OCI-LY7 (cell line): ENCODE measurements around the gene AHSA1.

ENCODE experiments used
- EZH2phosphoT487 ChIP-seq: fragments of 200-600 bp; sonication (generic); IDR thresholded peaks from 2 replicates; pipeline ENCODE4 v1.6.1; 2018; ENCODE audit warnings: low read depth, borderline replicate concordance, mild to moderate bottlenecking, mixed run types, antibody characterized with exemption, low read length, moderate library complexity, mixed read lengths
- TF ChIP-seq, protein P1 (sequence below): fragments of 200-600 bp; sonication (generic); conservative IDR thresholded peaks from 2 replicates; pipeline ENCODE4 v1.5.1; 2014; ENCODE audit warnings: mild to moderate bottlenecking, antibody characterized with exemption, low read length, moderate library complexity, mixed read lengths

DNA sequence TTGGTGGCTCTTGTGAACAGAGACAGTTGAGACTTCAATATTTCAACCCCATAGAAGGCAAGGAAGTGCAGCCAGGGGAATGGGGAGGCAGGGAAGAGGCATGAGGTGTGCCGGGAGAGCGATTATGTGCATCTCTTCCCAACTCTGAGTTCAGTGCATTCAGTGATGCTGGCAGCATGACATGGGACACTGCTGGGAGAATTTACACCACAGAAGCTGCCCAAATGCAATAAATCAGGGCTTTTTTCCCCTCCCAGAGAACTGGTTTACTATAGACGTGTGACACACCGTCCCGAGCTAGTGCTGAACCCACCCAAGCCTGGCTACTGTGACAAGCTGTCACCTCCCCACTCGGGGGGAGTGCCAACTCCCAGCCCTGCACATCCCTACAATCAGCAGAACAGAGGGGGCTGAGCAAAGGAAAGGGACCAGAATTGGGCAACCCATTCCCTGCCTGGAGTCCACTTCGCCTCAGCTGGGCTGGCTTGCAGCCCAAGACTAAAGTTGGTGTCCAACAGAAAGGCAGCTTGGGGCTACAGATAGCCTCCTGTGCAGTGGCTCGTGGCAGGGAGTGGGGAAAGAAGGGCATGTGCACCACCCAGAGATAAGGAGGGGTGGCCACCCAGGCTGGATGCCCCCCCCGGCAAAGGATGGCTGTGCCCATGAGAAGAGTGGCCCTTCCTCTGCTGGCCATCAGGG, 16.7 kb downstream of the AHSA1 start:
- TF ChIP-seq EZH2phosphoT487: no peak
- TF ChIP-seq, protein P1, sequence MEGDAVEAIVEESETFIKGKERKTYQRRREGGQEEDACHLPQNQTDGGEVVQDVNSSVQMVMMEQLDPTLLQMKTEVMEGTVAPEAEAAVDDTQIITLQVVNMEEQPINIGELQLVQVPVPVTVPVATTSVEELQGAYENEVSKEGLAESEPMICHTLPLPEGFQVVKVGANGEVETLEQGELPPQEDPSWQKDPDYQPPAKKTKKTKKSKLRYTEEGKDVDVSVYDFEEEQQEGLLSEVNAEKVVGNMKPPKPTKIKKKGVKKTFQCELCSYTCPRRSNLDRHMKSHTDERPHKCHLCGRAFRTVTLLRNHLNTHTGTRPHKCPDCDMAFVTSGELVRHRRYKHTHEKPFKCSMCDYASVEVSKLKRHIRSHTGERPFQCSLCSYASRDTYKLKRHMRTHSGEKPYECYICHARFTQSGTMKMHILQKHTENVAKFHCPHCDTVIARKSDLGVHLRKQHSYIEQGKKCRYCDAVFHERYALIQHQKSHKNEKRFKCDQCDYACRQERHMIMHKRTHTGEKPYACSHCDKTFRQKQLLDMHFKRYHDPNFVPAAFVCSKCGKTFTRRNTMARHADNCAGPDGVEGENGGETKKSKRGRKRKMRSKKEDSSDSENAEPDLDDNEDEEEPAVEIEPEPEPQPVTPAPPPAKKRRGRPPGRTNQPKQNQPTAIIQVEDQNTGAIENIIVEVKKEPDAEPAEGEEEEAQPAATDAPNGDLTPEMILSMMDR: no peak
